Hematopoietic multipotent progenitor cell treated with erythropoietin and hydrocortisone succinate and interleukin-3 and kit ligand, for 15 days (in vitro differentiated cells): ENCODE measurements around the gene NREP.
"Not testable (repeated sequence)": the region's sequence is repeated elsewhere in the genome, so short reads cannot be mapped to it uniquely, and the experiment has no call there.

ENCODE experiments used
- DNase-seq: peaks from one replicate; pipeline ENCODE4 v3.0.0-alpha.2; 2015; ENCODE audit warnings: low spot score

The NREP gene

DNA sequence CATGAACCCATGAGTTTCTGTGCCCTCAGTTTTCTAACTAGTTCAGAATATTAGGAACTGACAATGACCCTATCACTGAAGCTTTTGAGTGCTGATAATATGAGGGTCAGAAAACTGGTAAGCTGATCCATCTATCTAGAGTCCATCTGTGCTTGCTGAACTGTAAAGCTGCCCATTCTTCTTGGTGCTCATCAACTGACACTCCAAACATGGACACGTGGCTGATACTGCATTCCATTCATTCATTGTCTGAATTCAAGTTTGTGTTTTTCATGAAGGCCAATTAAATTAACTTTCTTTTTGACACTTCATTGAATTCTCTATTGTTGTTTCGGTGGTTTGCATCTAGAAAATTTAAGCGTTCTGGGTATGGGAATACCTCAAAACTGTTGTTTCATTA, 17.6 kb downstream of the NREP start:
- DNase-seq, result no peak

DNA sequence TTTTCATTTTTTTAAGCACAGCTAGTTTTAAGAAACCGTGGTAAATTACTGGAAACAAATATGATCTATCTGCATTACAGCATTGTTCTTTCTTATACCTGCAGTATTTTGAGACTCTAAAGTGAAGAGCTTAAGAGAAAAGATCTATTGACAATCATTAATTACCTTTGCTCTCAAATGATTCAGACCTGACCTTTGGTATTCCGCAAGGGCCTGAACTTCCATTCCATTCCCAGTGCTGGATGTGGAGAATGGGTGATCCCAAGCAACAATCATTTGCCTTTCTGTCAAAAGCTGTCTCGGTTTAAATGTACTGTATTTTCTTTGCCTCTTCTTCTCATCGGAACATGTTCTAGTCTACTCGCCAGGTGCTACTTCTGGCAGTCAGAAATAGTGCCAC, 18.9 kb downstream of the NREP start:
- no peak for DNase-seq

DNA sequence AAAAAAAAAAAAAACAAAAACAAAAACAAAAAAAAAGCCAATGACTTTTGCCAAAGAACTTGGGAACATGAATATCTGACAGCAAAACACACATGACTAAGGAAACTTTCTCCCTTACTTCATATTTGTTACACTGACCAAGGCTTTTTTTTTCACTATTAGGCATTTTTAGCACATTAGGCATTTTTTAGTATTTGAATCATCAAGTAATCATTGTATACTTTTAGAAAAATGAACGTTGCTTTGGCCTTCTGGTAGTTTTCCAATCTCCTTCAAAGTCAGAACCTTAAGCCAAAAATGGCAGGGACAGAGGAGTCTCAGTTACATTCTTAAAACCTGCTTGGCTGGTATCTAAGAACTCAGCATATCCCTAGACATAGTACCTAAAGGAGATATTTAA, 19.3 kb downstream of the NREP start:
- DNase-seq, result no peak

DNA sequence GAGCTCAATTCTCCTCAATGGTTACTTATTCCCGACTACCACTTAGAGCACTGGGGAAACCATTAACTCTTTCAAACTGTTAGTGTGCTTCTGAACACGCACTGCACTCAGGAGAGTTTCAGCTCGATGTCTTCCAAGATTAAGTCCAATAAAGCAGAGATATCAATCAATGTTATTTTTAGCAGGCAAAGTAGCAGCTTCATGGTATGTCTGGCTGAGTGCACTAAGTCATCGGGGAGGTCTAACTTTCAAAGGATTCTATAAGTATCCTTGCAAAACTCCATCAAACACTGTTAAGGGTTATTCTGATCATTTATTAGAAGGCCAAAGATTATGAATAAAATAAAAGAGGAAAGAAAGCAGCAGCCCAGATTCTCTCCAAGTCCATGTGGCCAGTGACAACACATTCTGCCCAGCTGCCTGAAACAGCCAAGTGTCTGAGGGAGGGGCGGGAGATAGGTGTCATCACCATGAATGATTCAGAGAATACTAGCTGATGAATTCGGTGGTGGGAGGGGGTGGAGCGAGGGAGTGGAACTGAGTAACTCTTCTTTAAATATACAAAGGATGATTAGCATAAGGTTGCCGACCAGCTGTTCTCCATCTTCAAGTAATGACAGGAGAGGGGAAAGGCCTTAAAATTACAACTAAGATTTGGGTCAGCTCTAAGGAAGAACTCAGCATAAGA, 21.3 kb downstream of the NREP start:
- no peak for DNase-seq

DNA sequence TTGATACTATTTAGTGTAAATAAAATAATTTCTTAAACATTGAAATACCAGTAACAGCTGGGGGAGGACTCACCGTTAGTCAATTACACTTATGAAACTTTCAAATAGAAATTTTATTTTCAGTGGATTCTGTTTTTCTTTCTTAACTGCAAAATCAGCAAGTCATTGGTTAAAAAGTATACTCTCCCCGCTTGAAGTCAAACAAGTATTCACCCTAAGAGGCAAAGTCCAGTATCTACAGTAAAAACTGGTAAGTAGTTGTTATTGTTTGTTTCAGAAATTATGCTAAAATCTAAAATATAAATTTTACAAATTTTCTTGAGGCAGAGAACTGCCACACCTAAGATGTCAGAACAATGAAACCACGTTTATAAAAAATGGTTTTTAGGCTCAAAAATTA, 22.4 kb downstream of the NREP start:
- DNase-seq, result no peak

DNA sequence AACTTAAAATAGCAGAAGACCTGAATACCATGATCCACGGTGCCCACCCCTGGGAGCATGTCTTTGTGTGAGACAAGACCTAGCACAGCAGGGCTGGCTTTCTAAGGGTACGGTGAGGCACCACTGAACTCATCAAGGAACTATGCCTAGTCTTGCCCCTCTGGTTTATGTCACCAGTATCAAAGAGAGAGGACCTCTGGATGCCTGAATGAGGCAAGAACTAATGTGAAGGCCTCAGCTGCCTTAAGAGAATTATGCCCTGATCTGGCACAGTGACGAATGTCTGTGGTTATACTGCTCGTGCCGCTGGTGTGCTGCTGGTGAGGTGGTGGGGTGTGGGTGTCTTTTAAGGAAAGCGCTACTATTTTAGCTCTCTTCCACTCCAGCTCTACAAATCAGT, 23.0 kb downstream of the NREP start:
- no peak for DNase-seq

DNA sequence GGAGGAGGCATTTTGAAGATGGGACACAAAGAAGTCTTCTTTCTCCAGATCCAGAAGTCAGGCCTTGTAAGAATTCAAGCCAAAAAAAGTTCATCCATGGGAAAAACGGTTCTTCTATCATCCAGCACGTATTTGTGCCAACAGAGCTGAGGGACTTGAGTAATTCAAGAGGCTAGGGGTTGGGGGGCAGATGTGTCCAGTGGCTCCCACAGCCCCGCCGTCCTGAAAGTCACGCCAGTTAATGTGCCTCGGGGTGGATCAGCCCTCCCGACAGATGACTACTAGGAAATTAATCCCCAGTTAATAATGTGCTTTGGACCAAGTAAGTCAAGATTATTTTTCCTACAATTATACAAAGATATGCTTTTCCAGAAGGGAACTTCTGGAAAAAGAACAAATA, 23.4 kb downstream of the NREP start:
- DNase-seq, result no peak

DNA sequence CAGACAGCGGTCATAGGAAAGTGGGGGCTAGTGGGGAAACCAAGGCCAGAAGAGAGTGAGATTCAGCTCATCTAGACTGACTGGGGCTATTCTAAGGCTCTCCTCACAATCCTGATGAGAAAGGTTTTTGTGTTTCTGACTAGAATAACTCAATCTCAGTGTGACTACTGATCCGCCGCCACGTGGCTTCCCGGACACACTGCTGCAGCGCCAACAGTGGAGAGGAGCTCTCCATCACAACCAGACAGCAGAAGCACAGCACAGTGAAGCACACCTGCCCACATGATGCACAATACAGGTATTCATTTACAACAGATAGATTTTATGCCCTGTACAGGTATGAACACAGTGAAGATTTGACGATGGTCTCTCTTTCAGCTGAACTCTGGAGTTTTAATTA, 25.4 kb downstream of the NREP start:
- DNase-seq, result no peak

DNA sequence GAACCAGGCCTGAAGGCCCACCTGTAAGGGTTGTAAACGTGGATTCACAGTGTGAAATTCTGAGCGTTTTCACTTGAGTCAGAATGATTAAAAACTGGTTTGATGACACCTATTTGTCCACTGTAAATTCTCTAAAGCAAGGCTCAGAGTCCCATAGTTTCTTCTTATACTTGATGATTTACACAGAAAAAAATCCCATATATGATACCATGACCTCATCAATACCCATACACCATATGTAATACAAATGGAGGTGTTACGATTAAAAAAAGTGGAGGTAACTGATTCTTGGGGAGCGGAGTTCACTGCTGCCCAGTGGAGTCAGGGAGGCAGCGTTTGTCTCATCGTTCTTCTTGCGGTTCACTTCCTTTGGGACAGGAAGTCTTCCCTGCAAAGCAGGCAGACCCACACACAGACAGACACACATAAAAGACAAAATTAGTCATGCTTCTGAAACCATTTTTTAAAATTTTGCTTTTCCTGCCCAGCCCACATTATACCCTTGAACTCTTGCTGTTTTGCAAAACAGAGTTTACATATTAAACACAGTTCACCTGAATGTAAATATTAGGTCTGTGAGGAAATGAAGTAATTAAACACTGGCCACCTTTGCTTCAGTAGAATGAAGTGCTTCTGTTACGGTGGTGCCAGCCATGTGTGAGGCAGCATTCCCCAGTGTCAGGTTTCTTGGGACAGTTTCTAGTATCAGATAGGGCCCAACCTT, 26.2 kb downstream of the NREP start:
- DNase-seq, result no peak

DNA sequence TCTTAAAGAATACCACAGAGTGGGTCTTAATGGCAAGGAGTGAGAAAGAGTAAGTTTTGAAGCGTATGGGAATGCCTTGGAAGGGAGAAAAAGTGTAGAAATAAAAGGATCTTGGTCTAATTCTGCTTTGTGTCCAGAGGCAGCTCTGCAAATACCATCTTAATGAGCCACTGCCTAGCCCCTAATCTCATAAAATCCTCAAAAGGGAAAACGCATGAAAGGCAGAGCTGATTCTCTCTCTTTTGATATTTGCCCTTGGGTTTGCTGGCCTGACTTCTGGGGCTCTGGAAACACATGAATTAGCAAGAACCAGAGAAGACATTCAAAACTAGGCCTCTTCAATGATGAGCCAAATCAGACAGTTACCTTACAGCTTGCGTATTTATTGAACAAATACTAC, 28.1 kb downstream of the NREP start:
- DNase-seq, result no peak

DNA sequence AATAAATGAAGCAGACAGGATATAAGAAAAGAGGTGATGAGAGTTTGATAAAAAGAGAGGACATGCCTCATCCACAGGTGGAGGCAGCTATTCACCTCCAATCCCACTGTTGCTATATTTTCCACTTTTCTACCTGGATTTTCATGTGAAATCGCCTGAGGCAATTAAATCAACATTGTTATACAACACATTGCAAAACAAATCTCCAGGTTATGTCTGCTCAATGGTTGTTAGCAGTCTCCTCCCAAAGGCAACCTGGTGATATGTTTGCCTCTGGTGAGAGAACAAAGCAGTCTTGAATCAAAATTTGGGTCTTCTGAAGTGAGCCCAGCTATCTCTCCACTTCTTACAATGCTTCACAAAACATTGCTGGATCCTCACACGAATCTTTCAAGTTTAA, 30.0 kb downstream of the NREP start:
- no peak for DNase-seq

DNA sequence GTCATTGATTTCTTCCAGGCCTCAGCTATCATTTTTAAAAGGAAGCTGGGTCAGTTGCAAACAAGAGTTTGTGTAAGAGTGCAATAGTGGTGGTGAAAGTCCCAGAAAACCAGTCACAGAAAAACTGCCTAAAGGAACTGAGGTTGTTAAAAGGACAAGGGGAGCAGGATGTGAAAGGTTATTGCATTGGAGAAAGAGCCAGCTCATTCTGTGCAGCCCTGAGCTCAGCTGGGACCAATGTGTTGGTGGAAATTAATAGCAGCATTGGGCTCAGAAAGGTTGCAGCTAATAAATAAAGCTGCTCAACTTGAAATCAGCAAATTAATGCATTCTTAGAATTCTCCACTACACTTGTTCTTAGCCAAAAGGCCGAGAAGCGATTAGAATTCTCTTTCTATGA, 34.9 kb downstream of the NREP start:
- no peak for DNase-seq

DNA sequence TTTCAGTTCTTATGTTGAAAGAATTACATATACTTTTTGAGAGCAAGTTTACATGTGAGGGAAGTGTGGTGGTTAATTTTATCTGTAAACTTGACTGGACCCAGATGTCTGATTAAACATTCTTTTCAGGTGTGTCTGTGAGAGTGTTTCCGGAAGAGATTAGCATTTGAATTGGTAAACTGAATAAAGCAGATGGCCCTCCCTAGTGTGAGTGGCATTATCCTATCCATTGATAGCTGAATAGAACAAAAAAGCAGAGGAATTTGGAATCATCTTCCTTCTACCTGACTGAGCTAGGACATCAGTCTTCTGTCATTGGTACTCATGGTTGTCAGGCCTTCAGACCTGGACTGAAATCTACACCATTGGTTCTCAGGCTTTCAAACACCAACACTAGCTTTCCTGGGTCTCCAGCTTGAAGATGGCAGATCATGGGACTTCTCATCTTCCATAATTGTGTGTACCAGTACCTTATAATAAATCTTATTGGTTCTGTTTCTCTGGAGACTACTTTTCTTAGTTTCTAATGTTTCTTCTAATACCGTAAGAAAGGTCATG, 36.6 kb downstream of the NREP start:
- no peak for DNase-seq

DNA sequence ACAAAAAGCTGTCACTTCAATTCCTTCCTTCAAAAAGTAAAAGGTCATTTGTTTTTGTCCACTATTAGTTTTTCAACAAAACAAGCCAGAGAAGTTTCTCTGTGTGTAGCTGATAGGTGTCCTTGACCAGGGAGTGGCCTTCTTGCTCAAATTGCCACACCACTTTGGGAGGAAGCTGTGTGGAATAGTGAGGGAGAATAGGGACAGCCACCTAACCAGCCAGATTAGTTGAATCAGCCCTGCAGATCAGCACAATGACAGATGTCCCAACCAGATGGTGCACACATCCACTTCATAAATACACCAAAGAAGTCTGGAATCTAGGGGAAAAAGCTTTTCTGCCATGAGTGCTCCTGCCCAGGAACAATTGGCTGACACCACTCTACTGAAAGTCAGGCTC, 37.2 kb downstream of the NREP start:
- no peak for DNase-seq

DNA sequence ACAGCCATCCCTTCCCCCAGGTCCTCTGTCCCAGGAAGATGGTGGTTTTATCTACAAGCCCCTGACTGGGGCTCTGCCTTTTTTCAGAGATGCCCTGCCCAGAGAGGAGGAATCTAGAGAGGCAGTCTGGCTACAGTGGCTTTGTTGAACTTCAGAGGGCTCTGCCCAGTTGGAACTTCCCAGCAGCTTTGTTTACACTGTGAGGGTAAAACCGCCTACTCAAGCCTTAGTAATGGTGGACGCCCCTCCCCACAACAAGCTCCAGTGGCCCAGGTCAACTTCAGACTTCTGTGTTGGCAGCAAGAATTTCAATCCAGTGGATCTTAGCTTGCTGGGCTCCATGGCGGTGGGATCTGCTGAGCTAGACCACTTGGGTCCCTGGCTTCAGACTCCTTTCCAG, 40.2 kb downstream of the NREP start:
- not testable (repeated sequence) for DNase-seq

DNA sequence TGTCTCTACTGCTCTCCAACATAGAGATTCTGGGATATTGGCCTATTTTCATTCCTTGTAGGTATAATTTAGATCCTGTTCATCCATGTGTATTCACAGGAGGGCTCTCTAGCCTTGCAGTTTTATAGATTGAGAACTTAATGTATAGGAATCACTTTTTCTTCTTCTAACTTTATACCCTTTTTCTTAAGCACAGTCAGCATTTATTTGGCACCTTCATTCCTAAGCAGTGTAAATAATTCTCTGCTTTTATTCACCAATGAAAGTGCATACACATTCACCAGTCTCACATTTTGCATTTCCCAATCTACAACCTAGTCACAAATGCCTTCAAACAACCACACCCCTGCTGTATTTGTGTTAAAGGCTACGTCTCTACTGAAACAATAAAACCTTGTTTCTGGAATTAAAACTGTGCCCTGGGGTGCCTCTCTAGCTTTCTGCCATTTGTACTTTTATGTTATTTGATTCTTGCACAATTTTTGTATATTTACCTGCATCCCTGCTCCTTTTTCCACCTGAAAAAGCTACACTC, 49.3 kb downstream of the NREP start:
- DNase-seq, result no peak

DNA sequence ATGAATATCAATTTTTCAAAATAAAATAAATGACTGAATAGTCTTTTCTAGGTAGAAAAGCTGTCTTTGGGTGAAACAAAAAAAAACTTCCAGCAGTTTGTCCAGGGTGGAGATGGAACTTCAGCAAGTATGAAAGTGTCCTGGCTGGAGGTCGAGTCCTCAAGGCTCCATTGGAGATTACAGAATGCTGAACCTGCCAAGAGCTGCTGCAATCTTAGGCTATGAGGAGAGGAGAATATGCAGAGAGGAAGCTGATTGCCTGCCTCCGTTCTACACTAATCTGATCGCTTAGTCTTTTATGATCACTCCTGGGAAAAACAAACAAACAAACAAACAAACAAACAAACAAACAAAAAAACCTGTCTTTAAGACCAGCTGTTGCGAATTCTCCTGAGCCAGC, 50.6 kb downstream of the NREP start:
- no peak for DNase-seq

DNA sequence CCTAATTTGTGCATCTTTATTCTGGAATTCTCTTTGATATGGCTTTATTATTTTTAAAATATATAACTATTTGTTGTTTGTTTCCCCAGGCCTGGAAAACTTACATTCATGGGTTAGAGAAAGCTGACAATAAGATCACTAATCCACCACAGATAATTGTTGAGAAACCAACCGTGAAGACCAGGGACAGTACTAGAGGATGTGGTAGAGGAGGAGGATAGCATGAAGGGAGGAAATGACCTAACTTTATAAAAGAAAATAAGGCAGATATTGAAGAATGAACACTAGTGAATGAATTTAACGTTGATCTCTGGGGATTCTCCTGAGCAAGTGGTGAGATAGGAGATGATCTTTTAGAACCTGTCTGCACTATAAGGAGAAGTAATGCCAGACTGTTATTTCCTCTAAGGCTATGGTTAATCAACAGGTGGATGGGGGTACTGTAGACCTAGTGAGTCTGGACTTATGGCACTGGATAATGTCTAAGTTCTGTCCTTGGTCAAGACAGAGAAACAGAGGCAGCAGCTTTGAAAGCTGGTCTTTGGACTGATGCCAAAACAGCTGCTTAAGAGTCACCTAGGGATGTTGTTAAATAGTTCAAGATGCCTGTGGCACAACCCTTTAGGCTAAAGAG, 52.4 kb downstream of the NREP start:
- no peak for DNase-seq

DNA sequence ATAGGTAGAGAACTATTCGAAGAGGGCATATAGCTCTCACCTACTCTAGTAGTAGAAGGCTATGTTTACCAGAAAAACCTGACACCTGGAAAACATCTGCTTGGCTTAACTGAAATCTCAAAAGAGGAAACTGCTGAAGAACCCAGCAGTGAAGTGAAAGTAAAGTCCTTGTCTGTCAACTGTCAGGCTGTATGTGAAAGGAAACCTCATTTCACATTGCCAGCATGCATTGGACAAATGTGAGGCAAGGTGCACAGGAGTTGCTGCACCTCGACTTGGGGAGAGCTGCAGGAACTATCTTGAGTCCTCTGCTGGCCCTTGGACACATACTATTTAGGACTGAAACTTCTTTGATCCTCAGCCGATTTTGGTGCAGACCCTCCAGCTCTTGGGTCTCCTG, 53.3 kb downstream of the NREP start:
- DNase-seq, result no peak

DNA sequence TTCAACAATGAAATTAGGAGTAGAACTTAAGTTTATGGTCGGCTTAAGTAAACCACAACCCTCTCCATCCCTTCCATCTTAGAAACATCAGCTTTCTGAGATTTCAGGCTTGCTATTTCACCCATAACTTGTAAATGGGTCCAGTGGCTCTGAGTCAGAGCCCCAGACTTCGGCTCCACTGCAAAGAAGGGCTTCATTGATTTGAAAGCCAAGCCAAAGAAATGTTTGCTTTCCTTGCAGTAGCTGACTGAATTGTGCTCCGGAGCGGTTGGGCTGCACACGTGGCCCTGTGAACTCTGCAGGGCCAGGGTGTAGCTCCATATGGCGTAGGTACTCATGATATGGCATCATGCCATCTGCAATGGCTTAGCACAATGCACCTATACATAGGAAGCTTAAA, 57.0 kb downstream of the NREP start:
- no peak for DNase-seq

DNA sequence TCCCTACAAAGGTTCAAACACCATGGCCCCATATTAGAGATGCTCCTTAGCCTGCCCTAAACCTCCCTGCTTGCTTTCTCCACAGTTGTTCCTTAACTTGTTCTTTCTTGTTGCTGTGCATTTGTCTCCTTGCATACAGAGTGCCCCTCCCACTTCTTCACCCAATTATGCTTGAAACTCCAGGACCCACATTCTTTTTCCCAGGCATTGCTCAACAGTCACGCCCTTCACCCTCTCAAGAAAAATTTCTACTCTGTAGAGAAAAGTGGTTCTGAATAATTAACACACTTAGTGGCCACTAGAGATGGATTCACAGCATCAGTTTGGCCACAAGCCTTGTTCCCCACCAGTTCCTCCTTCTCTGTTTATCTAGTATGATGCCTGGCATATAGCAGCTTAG, 57.7 kb downstream of the NREP start:
- DNase-seq, result no peak

DNA sequence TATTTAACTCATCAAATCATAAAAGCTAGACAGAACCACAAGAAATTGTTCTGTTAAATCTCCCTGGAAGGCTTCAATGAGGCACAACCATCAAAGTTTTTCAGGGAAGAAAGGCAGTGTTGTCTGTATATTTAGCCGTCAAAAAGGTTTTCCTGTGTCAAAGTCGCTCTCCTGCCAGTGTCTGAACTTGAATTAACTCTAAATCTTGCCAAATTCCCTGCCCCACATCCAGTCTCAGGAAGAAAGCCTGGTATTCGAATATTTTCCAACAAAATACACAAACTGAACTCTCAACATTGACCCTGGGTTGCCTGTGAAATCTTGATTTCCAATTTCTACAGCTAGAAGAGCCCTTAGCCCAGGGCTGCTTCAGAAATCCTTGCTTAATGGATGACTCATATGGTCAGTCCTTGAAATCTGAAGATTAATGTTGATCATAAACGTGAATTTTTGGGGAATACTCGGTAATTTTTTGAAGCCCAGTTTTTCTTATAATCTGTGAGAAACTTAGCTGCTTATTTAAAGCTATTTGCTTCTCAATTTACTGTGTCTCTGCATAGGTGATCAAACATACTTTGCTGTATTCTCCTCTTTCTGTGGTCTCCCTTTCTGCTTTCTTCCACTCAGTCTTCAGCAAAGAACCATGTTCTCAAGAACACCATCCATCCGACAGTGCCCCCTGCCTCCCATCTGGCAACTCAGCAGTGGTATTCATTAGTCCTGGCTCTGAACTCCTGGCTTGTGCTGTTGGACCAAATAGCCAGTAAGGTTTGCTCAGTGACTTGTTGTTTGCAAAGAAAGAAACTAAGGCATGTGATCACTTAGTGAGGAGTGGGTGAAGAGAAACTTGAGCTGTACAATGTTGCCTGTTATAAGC, 58.9 kb downstream of the NREP start:
- no peak for DNase-seq
